Neural progenitor cell (in vitro differentiated cells): ENCODE data around the gene MED16.

Source experiments
- CTCF ChIP-seq: fragments of 200-600 bp; sonication (generic); IDR thresholded peaks from 2 replicates; pipeline ENCODE4 v1.5.1; 2017; ENCODE audit warnings: antibody characterized with exemption, mild to moderate bottlenecking
- EZH2phosphoT487 ChIP-seq: fragments of 200-600 bp; sonication (generic); IDR thresholded peaks from 2 replicates; pipeline ENCODE4 v1.6.1; 2017; ENCODE audit warnings: antibody characterized with exemption

- TF ChIP-seq CTCF (no peak), EZH2phosphoT487 (no peak)
Measured at GRCh38 chr19:900043-900301, 7.0 kb upstream of the MED16 start.
